Effector memory CD8-positive, alpha-beta T cell (primary cell): ENCODE results near the gene MAP7D1.
A peak's percentile ranks its signal among the peaks of the same experiment; 100 is the strongest.

Experiments
- ATAC-seq: fragments of 150-1000 bp; cut with Tn5 transposase; replicated peaks from 2 replicates; pipeline ENCODE4 v1.10.0; 2021; ENCODE audit warnings: mild to moderate bottlenecking, moderate library complexity
- DNase-seq, 3 experiments: peaks; one replicate each; pipeline ENCODE4 v3.0.0; 2021
- H3K27ac Mint-ChIP-seq, 2 donors: one replicate each; pipeline ENCODE4 v1.8.0; 2022; ENCODE audit warnings: mild to moderate bottlenecking in 2 of 2, mixed read lengths in 2 of 2, moderate library complexity in 2 of 2
- H3K27me3 Mint-ChIP-seq, 2 donors: one replicate each; pipeline ENCODE4 v1.8.0; 2022; ENCODE audit warnings: mixed read lengths in 2 of 2
- H3K36me3 Mint-ChIP-seq: one replicate; pipeline ENCODE4 v1.8.0; 2022; ENCODE audit warnings: mild to moderate bottlenecking, moderate library complexity, mixed read lengths; ENCODE audit not compliant: insufficient read depth
- H3K4me1 Mint-ChIP-seq, 2 donors: one replicate each; pipeline ENCODE4 v1.8.0; 2022; ENCODE audit warnings: low read depth in 2 of 2, mixed read lengths in 2 of 2
- H3K4me3 Mint-ChIP-seq, 2 donors: one replicate each; pipeline ENCODE4 v1.8.0; 2022; ENCODE audit warnings: mild to moderate bottlenecking in 2 of 2, mixed read lengths in 2 of 2, moderate library complexity in 2 of 2
- H3K9me3 Mint-ChIP-seq, 2 donors: one replicate each; pipeline ENCODE4 v1.8.0; 2022; ENCODE audit warnings: mixed read lengths in 2 of 2

MAP7D1 gene

DNA sequence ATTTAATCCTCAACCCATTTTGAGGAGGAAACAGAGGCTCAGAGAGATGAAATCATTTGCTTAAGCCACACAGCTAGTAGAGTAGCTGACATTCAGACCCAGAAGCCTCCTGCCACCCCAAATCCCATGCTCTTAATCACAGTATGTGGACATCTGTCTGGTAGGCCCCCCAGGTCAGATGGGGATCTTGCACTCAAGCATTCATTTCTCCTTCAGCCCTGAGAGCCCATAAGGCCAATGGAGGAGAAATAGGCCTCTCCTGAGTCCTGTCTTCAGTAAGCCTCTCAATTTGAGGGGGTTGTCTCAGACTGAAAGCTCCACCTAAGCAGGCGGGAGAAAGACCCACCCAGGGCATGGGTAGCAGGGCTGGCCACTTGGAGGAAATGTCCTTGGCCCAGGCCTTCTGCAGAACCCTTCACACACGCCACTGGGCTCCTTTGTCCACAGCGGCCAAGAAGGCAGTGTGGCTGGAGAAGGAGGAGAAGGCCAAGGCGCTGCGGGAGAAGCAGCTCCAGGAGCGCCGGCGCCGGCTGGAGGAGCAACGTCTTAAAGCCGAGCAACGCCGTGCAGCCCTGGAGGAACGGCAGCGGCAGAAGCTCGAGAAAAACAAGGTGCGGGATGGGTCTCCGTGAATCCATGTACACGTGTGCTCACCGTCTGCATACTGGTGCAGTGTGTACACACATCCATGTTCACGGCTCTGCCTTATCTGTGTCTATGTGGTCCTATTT lies 16.2 kb downstream of the MAP7D1 start:
- no peak overlapping the region for H3K27ac Mint-ChIP-seq
- no peak for ATAC-seq
- no peak for DNase-seq
- H3K27me3 Mint-ChIP-seq = no peaks in the 10 kb centered on the region
- H3K36me3 Mint-ChIP-seq = peaks cover 71% of the 10 kb centered on the region
- no peaks in the 10 kb centered on the region for H3K9me3 Mint-ChIP-seq
- H3K4me1 Mint-ChIP-seq = peaks cover 20 to 23% of the 10 kb centered on the region in 2 donors
- no peak overlapping the region for H3K4me3 Mint-ChIP-seq

GRCh38 chr1:36172983-36173382 lies 17.0 kb downstream of the MAP7D1 start:
- H3K36me3 Mint-ChIP-seq = peaks cover 70% of the 10 kb centered on the region
- H3K9me3 Mint-ChIP-seq = no peaks in the 10 kb centered on the region
- no peak for DNase-seq

DNA sequence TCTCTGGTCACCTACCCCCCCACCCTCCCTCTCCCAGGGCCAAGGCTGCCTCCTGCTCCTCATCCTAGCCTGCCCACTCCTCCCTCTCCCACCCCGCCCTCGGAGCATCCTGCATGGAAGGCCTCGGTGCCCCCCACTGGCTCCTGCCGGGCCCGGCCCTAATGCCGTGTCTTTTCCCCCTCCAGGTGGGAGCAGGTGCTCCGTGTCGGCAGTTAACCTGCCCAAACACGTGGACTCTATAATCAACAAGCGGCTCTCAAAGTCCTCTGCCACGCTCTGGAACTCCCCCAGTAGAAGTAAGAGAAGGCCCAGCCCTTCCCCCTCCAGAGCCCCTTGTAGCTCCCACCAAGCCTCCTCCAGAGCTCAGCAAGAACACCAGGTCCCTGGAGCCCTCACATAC lies 18.8 kb downstream of the MAP7D1 start:
- peaks cover 75% of the 10 kb centered on the region for H3K36me3 Mint-ChIP-seq
- no peak overlapping the region for H3K4me3 Mint-ChIP-seq
- H3K9me3 Mint-ChIP-seq = no peaks in the 10 kb centered on the region
- no peak for ATAC-seq
- DNase-seq = no peak
- peaks cover 12 to 15% of the 10 kb centered on the region in 2 donors for H3K4me1 Mint-ChIP-seq
- H3K27me3 Mint-ChIP-seq = no peaks in the 10 kb centered on the region
- H3K27ac Mint-ChIP-seq = peak overlapping the region; percentile 19 to 83

More at GRCh38 chr1:36172983-36173382, 17.0 kb downstream of the MAP7D1 start:
- Mint-ChIP-seq H3K27ac (peak overlapping the region in 1 of 2 donors; percentile 41), H3K4me3 (no peak overlapping the region), H3K4me1 (peaks cover 19 to 23% of the 10 kb centered on the region in 2 donors), H3K27me3 (no peaks in the 10 kb centered on the region)
- ATAC-seq = no peak

DNA sequence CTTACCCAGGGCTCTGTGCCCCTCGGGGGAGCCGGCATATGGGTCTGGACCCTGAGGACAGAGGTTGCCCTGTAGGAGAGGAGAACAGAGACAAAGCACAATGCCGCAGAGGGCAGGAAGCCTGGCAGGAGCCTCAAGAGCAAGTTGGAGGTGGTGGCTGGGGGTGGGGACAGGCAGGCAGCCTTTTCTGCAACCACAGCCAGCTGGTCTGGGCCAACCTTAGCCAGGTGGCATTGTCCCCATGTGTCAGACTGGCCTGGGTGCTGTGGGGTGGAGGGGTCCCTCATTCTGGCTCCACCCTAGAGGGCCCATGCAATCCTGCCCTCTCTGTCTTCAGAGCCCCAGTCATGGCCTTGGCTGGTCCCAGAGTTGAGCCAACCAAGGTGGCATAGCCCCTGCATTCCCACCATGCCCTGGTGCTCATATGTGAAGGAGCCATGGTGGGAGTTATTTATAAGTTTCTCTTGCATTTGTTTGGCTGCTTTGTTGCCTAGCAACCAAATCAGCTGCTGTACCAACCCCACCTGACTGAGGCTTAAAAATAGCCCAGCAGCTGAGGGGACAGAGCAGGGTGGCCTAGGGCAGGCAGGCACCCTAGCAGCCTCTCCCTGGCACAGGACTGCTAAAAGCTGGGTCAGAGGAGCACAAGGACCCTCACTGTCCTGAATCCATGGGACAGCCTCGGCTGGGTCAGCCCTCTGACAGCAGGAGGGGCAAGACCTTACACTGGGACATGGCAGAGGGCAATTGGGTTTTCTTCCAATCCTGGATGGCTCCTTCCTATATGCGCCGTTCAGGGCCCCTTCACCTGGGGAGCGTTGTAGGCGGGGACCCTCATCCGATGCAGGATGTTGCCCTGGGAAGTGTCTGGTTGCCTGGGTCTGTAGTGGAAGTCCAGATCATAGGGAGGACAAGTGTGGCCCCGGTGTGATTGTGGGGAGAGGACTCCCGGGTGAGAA lies 19.5 kb downstream of the MAP7D1 start:
- Mint-ChIP-seq H3K4me1 (peaks cover 10 to 12% of the 10 kb centered on the region in 2 donors), H3K9me3 (no peaks in the 10 kb centered on the region), H3K27me3 (no peaks in the 10 kb centered on the region), H3K27ac (peak overlapping the region; percentile 19 to 83), H3K4me3 (no peak overlapping the region), H3K36me3 (peaks cover 76% of the 10 kb centered on the region)
- ATAC-seq (no peak), DNase-seq (no peak)

- H3K27ac Mint-ChIP-seq = no peak overlapping the region
- H3K27me3 Mint-ChIP-seq = no peaks in the 10 kb centered on the region
- H3K4me1 Mint-ChIP-seq = peaks cover 7 to 9% of the 10 kb centered on the region in 2 donors
- peaks cover 77% of the 10 kb centered on the region for H3K36me3 Mint-ChIP-seq
- no peaks in the 10 kb centered on the region for H3K9me3 Mint-ChIP-seq
- no peak for DNase-seq
- ATAC-seq = no peak
- no peak overlapping the region for H3K4me3 Mint-ChIP-seq
These were observed 20.4 kb downstream of the MAP7D1 start for GRCh38 chr1:36176106-36176949.

DNA sequence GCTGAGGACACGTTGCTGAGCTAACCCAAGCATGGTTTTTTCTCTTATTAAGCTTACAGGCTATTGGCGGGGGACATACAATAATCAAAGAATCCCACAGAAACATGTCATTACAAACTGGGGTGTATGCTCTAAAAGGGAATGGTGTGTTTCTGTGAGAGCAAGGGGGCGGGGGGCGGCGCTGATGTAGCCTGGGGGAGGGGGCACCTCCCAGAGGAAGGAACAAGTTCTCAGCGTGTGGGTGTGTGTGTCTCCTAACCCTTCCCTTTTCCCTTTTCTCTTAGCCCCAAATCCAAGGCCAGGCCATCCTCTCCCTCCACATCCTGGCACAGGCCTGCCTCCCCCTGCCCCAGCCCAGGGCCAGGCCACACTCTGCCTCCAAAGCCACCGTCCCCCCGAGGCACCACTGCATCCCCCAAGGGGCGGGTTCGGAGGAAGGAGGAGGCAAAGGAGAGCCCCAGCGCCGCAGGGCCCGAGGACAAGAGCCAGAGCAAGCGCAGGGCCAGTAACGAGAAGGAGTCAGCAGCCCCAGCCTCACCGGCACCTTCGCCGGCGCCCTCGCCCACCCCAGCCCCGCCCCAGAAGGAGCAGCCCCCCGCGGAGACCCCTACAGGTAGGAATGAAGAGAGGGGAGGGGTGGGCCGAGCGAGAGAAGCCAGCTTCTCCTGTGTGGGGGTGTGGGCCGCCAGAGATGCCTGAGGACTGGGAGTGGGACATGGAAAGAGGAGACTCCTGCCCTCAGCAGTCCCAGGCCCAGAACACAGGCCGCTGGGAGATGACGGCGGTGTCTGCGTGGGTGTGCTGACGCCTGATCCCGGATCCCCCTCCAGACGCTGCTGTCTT lies 21.9 kb downstream of the MAP7D1 start:
- DNase-seq = no peak
- no peak for ATAC-seq
- H3K36me3 Mint-ChIP-seq = peaks cover 76% of the 10 kb centered on the region
- H3K4me3 Mint-ChIP-seq = no peak overlapping the region
- peaks cover 7 to 12% of the 10 kb centered on the region in 2 donors for H3K4me1 Mint-ChIP-seq
- H3K9me3 Mint-ChIP-seq = no peaks in the 10 kb centered on the region
- no peak overlapping the region for H3K27ac Mint-ChIP-seq
- H3K27me3 Mint-ChIP-seq = no peaks in the 10 kb centered on the region

DNA sequence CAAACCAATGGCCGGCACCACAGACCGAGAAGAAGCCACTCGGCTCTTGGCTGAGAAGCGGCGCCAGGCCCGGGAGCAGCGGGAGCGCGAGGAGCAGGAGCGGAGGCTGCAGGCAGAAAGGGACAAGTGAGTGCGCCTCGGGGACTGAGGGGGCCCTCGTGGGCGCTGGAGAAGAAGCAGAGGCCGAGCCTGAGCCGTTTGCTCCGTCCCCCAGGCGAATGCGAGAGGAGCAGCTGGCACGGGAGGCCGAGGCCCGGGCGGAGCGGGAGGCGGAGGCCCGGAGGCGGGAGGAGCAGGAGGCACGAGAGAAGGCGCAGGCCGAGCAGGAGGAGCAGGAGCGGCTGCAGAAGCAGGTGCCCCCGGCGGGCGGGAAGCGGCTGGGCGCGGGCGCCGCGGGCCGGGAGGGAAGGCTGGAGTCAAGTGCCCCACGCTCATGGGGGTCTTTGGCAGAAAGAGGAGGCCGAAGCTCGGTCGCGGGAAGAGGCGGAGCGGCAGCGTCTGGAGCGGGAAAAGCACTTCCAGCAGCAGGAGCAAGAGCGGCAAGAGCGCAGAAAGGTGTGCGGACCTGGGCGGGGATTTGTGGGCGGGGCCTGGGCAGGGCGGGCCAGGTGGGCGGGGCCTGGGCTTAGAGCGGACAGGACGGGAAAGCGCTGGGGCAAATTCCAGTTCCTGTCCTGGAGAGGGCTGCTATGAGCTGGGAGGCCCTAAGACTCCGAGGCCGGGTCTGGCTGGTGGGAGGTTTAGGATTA lies 22.7 kb downstream of the MAP7D1 start:
- H3K4me1 Mint-ChIP-seq = peaks cover 7 to 18% of the 10 kb centered on the region in 2 donors
- H3K27me3 Mint-ChIP-seq = no peaks in the 10 kb centered on the region
- no peaks in the 10 kb centered on the region for H3K9me3 Mint-ChIP-seq
- peak overlapping the region in 1 of 2 donors; percentile 78 for H3K27ac Mint-ChIP-seq
- peaks cover 68% of the 10 kb centered on the region for H3K36me3 Mint-ChIP-seq
- DNase-seq (no peak), ATAC-seq (no peak)
- no peak overlapping the region for H3K4me3 Mint-ChIP-seq

GRCh38 chr1:36179220-36179600 lies 23.2 kb downstream of the MAP7D1 start:
- peak overlapping the region in 1 of 2 donors; percentile 78 for H3K27ac Mint-ChIP-seq
- H3K4me3 Mint-ChIP-seq = no peak overlapping the region
- DNase-seq (no peak), ATAC-seq (no peak)
- peaks cover 65% of the 10 kb centered on the region for H3K36me3 Mint-ChIP-seq
- no peaks in the 10 kb centered on the region for H3K27me3 Mint-ChIP-seq
- peaks cover 6 to 12% of the 10 kb centered on the region in 2 donors for H3K4me1 Mint-ChIP-seq
- no peaks in the 10 kb centered on the region for H3K9me3 Mint-ChIP-seq

GRCh38 chr1:36182734-36183133 lies 26.8 kb downstream of the MAP7D1 start:
- no peak overlapping the region for H3K4me3 Mint-ChIP-seq
- DNase-seq = no peak
- H3K27ac Mint-ChIP-seq = peak overlapping the region in 1 of 2 donors; percentile 22
- H3K36me3 Mint-ChIP-seq = peaks cover 48% of the 10 kb centered on the region
- peak; percentile 24 for ATAC-seq
- peaks cover 2 to 16% of the 10 kb centered on the region in 2 donors for H3K4me1 Mint-ChIP-seq
- no peaks in the 10 kb centered on the region for H3K9me3 Mint-ChIP-seq
- no peaks in the 10 kb centered on the region for H3K27me3 Mint-ChIP-seq

- H3K27ac Mint-ChIP-seq = peak overlapping the region in 1 of 2 donors; percentile 22
- H3K4me1 Mint-ChIP-seq = peaks cover 7 to 20% of the 10 kb centered on the region in 2 donors
- DNase-seq (no peak), ATAC-seq (no peak)
- H3K9me3 Mint-ChIP-seq = no peaks in the 10 kb centered on the region
- no peaks in the 10 kb centered on the region for H3K27me3 Mint-ChIP-seq
- no peak overlapping the region for H3K4me3 Mint-ChIP-seq
- peaks cover 45% of the 10 kb centered on the region for H3K36me3 Mint-ChIP-seq
These were observed 27.4 kb downstream of the MAP7D1 start for GRCh38 chr1:36183309-36183856.

DNA sequence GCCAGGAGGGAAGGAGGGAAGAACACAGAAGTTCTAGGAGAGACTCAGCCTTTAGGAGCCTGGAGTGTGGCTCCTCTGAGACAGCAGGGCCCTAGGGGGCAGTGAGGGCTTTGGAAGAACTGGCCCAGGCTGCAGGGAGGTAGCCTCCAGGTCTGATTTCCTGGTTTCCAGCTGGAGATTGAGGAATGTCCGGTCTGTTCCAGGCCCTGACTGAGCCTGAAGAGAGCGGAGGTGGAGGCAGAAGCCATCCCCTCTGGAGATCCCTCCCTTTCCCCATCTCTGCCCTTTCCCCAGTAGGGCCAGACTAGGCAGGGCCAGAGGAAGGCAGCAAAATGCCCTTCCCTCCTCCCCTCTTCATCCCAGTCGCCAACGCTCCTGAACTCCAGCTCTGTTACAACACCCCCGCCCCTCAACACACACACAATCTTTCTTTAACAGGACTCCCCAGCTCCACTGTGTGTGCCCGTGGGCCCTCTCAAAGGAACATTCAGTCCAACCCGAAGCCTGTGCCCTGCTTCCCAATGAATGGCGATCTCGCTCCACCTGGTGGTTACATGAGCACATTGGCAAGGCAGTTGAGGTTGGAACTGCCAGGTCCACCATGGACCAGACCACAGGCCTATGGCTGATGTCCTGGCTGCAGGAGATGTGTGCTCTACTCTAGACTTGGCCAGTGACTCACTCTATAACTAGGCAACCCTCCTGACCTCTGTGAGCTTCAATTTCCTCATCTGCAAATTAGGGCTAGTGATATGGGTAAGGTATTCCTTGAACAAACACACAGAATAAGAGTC lies 32.0 kb downstream of the MAP7D1 start:
- Mint-ChIP-seq H3K4me1 (peaks cover 5 to 16% of the 10 kb centered on the region in 2 donors), H3K4me3 (no peak overlapping the region)

More for the DNA sequence above, 32.0 kb downstream of the MAP7D1 start:
- Mint-ChIP-seq H3K9me3 (no peaks in the 10 kb centered on the region), H3K27ac (peak overlapping the region; percentile 61 to 71), H3K27me3 (no peaks in the 10 kb centered on the region), H3K36me3 (peaks cover 7% of the 10 kb centered on the region)
- ATAC-seq = peak; percentile 99
- DNase-seq = peak; percentile 77 to 81 (median 80)
